ENCODE results near the gene FAM3D.
"Not testable (repeated sequence)": the region's sequence is repeated elsewhere in the genome, so short reads cannot be mapped to it uniquely, and the experiment has no call there.

Gene FAM3D, protein sequence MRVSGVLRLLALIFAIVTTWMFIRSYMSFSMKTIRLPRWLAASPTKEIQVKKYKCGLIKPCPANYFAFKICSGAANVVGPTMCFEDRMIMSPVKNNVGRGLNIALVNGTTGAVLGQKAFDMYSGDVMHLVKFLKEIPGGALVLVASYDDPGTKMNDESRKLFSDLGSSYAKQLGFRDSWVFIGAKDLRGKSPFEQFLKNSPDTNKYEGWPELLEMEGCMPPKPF

DNA sequence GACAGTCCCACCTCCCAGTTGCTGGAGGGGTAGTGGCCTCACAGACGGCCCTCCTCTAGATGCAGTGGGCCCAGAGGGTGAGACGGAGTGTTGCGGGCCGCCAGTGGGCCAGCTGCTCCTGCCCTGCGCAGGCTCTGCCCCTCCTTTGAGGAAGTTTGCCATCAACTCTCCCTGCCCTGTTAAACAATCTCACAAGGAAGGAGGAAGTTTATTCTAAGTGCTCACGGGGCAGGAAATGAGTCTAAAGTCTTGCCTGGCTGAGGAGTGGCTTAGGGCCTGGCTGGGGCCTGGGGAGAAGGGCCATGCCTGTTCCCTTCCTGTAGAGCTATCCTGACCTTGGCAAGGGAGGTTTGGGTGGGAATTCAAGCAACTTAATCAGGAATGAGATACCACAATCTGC is at the start of gene FAM3D:
Gene FAM3D, minus strand, starts transcription at position 92 of the 400 bp plus-strand sequence. CDS start 11,211 bp downstream, outside the sequence.
- peak; percentile 32 for DNase-seq

DNA sequence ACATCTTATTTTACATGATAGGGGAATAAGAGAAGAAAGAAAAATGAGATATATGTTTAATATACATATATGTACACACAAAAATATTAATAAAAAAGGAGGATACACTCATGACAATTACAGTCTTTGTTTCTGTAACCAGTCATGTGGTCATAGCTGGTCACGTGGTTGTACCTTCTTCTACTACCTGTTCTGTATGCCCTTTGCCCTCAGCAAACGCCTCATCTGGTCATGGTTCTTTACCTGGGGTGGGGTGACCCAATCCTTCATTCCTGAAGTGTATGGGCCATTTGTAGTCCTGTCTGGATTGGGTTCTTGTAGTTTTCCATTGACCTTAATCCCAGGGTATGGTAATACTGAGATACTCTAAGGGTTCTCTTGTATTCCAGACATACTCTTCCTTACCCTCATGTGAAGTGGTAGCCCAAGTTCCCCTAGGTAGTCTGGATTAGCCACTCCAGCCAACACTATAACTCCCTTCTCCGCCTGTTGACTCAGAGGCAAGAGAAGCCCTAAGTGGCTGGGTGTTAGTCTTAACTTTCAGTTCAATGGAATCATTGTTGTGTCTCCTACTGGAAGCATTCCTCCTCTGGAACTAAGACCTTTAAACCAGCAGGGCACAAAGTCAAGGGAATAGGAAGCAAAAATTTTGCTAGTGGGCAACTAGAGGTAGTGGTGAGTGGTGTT is 47.3 kb upstream of the FAM3D start:
- no peak for DNase-seq

DNA sequence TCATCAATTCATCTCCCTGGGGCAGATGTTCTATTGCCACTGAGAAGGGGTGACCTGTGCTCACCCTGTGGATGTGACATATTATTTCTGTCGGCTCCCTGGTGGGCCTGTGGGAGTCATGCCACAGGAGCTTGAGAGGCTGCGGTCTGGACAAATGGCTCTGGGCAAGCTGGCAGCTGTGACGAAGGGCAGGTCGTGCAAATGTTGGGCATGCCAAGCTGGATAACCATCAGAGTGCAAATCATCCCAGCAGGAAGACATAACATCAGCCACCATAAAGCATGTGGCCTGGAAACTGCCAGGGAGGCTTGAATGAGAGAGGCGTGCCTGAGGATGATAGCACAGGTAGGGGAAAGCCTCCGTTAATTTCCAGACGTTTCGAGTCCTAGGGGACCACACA is 45.3 kb upstream of the FAM3D start:
- no peak for DNase-seq

DNA sequence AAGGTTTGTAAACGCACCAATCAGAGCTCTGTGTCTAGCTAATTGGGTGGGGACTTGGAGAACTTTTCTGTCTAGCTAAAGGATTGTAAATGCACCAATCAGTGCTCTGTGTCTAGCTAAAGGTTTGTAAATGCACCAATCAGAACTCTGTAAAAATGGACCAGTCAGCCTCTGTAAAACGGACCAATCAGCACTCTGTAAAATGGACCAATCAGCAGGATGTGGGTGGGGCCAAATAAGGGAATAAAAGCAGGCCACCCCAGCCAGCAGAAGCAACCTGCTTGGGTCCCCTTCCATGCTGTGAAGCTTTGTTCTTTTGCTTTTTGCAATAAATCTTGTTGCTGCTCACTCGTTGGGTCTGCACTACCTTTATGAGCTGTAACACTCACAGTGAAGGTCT is 42.4 kb upstream of the FAM3D start:
- DNase-seq = not testable (repeated sequence)

DNA sequence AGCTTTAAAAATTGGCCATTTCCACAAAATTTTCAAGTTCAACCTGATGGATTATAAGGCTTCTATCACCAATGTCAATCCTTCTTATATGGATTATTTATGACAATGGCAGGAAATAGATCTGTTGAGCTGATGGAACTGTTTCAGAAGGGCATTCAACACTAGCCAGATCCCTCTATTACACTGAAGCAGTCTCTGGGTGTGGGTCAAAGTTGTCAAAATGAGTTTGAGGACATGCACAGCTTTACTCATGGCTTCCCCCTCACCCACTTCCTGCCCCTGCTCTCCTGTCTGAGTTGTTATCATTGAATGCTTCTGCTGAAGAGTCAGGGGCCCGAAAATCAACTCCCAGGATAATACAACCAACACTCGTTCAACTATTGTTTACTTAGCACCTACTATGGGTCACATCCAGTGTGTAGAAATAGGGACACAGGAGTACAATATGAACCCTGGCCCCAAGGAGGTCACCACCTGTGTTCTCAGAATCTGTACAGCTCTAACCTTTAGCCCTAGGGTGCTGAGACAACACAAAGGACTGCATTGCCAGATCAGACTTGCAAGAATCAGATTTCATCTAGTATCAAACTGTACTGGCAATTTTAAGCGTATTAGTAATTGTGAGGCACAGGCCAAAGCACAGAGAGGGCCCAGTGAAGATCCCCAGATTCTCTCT is 41.7 kb upstream of the FAM3D start:
- DNase-seq = no peak

DNA sequence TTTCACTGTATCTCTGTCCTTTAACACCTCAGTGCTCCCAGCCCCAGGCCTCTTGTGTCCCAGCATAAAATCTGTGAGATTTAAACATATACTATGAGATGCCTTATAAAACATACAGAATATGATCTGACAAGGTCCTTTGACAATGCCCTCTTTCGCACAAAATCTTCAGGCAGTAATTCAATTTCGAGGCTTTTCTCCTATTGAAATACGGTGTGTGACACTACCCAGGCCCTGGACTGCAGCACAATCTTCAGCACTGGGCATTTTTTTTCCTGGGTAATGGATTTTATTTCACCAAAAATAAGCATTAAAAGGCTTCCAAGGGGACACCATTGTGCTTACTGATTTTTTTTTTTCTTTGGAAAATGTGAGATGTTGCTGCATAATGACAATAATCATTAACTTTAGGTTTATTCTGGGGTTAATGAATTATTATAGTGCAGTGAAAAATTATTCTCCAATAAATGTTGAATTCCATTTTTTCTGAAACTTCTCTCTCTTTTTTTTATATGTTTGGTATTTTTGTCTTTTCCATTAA is 40.9 kb upstream of the FAM3D start:
- DNase-seq = no peak

DNA sequence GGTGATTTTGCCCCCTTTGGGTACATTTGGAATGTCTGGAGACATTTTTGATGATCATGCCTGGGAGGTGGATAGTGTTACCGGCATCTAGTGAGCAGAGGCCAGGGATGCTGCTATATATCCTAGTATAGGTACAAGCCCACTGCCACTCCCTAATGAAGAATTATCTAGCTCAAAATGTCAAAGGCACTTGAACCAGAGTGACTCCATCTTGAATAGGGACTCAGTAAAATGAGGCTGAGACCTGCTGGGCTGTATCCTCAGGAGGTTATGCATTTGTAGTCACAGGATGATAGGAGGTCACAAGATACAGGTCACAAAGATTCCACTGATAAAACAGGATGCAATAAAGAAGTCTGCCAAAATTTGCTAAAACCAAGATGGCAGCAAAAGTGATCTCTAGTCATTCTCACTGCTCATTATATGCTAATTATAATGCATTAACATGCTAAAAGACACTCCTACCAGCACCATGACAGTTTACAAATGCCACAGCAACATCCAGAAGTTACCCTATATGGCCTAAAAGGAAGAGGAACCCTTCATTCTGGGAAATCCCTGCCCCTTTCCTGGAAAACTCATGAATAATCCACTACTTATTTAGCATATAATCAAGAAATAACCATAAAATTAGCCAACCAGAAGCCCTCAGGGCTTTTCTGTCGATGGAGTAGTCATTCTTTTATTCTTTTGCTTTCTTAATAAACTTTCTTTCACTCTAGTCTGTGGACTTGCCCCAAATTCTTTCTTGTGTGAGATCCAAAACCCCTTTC is 40.0 kb upstream of the FAM3D start:
- DNase-seq = no peak

DNA sequence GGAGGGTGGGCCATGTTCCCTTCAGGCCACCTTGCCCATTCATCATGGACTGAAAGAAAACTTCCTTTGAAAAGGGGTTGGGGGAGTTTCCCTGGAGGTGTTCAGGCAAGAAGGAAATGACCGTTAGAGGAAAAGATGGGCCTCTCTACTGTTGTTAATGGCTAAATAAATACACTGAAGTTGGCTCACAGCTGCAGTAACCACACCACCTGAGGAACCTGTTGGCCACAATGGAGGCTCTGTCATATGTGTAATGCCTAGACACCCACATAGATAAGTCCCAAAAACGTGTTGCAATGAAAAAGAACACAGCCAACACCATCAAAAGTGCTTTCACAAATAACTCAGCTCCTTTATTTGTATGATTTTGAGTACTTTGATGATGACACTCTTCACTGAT is 38.2 kb upstream of the FAM3D start:
- DNase-seq = no peak

DNA sequence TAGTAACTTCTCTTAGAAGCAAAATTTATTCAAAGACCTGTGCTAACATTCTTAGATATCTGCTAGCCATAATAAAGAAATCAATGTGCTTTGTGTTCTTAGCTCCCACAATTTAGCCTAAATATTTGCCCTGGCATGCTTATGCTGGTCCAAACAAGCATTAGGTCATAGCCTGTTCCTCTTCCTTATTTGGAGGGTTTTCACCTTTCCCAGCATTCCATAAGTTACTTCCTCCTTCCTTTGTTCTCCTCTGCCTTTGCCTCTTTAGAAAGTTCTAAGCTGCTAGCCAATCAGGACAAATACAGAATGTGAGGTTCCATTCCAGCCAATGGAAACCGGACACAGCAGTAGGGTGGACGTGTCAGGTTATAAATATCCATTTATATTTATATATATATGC is 37.7 kb upstream of the FAM3D start:
- not testable (repeated sequence) for DNase-seq

DNA sequence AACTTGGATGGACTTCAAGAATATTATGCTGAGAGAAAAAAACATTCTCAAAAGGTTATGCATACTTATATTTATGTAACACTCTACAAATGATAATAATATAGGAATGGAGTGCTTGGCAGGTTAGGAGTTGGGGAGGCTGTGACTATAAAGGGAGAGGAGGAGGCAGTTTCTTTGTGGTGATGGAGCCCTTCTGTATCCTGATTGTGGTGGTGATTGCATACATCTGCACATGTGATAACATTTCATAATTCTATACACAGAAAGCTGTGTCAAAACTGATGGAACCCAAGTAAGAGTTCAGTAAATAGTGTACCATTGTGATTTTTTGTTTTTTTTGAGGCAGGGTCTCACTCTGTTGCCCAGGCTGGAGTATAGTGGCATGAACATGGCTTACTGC is 31.7 kb upstream of the FAM3D start:
- DNase-seq = no peak

DNA sequence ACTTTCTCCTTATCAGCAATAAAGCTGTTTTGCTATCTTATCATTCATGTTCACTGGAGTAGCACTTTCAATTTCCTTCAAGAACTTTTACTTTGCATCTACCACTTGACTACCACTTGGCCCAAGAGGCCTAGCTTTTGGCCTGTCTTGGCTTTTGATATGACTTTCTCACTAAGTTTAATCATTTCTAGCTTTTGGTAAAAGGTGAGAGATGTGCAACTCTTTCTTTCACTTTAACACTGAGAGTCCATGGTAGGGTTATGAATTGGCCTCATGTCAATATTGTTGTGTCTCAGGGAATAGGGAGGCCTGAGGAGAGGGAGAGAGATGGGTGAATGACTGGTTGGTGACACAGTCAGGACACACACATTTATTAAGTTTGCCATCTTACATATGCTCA is 31.0 kb upstream of the FAM3D start:
- no peak for DNase-seq

DNA sequence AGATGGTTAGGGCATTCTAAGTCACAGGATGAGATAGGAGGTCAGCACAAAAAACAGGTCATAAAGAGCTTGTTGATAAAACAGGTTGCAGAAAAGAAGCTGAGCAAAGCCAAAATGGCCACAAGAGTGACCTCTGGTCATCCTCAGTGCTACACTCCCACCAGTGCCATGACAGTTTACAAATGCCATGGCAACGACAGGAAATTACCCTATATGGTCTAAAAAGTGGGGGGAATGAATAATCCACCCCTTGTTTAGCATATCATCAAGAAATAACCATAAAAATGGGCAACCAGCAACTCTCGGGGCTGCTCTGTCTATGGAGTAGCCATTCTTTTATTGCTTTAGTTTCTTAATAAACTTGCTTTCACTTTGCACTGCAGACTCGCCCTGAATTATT is 30.2 kb upstream of the FAM3D start:
- DNase-seq = not testable (repeated sequence)

DNA sequence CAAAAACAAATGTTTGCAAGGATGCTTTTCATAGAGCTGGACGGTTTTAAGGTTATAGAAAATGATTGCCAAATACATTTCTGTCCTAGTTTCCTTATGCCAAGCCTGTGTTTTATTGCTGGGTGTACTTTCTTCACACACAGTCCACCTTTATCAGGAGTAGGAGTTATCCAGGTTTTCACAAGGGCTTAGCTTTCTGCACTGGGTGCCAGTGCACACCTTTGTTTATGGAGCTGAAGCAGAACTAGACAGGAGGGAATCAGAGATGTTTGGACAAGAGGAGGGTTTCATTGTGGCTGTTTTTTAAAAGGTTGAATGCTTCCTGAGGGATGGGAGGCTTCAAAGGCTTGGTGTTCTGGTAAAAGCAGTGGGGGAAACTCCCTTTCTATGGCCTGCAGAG is 29.5 kb upstream of the FAM3D start:
- DNase-seq = no peak

DNA sequence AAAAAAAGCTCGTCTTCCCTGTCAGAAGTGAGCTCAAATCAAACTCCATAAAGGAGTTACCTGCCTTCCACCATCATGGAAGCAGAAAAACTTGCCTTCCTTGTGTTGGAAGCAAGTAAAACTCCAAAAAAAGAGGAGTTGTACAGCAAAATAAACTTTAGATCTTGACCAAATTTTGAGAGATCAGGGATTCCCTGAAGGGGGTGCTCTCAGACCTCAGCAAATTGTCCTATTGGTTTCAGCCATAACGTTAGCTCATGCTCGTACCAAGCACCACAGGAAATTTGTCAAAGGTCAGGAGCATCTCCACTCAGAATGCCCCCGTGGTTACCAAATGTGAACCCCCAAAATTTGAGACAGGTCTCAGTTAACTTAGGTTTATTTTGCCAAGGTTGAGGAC is 28.7 kb upstream of the FAM3D start:
- not testable (repeated sequence) for DNase-seq

DNA sequence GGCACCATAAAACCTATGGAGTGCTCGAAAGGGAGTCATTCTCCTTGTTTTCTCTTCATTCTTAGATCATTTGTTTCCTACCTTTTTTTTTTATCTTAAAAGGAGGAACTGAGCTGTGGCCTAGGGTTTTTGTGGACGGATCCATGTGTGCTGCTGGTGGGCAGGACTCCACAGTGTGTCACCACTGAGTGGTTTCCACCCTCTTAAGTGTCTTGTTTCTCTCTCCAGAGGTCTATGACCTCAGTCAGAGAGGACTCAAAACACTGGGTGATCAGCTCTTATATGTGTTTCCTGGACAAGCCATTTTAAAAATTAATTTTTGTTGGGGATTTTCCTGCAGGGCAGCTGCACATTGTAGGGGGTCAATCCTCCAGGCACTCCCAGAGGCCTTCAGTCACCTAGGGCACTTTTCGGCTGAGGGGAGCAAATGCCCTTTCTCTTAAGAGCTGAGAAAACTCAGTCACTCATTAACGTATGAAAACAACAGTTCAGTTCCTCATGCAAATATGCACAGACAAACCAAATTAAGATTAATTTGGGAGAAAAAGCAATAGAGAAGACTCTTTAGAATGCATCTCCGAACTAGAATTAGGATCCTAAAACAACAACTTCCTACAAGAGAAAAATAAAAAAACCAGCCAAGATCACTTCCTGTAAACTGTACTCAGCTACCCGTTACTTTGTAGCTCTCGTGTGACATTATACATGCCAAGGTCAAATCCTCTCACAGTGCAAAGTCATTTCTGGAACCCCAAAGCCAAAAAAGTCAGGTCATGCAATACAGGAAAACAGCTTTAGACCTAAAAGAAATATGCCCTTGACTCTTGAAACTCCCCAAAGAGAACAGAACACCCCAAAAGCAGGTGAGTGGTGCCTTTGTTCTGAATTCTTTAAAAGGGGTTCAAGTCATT is 27.6 kb upstream of the FAM3D start:
- DNase-seq = no peak

DNA sequence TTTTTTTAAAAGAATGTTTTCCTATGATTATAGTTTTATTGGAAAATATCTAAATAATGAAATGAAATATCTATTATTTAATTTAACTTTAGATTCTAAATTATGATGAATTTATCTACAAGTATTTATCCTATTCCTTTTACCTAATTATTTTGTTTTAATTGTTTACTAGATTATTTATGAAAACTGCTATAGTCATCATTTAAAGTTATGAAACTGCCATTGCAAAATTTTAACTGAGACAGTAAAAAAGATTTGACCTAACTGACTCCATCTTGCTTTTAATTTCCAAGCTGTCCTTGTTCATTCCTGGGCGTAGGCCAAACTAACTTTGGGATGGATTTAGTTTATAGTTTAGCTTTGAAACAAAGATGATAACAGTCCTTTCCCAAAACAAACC is 25.9 kb upstream of the FAM3D start:
- no peak for DNase-seq

DNA sequence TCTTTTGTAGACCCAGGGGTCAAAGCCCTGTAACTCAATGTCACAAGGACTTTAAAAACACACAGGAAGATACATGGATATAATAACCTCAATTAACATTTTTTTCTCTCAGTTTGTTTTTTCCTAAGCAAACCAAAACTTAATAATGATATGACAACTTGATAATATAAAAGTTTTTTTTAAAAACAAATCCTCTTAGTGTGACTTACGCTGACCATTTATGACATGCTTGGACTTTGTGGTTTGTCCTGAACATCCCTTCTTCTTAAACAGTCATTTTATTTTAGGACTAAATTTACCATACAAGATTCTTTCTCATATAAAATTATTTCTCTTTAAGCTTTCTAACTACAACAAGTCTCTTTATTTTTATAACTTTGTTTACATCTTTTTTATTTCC is 25.4 kb upstream of the FAM3D start:
- DNase-seq = no peak

DNA sequence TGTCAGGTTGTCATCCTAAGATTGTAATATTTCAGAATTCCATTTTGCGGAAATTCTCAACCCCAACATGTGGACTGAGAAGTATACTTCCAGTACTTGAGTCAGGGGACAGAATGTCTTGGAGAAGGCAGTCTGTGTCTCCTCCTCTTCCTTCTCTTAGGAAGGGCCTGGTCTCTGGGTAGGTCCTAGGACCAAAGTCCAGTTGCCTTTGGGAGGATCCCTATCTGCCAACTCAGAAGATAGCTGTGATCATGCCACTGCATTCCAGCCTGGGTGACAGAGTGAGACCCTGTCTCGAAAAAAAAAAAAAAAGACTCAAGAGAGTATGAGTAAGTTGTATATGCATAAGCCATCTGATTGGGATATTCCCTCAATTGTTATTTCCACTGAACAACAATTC is 23.9 kb upstream of the FAM3D start:
- DNase-seq = no peak

DNA sequence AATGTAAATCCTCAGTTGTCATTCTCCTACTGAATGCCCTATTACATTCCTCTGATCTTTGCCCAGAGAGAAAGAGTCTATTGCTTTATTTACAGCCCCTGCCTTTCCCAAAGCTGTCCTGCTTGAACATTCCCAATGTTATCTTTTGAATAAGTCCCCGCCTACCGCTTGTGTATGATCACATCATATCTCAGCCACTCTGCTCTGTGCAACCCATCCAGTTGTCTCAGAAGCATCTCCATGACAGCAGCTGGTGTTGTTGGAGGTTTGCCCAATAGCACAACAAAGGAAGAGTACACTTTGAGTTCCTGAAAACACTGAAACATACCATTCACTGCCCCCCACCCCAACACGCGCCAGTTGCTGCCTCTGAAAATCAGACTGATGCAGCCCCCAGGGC is 22.0 kb upstream of the FAM3D start:
- no peak for DNase-seq

DNA sequence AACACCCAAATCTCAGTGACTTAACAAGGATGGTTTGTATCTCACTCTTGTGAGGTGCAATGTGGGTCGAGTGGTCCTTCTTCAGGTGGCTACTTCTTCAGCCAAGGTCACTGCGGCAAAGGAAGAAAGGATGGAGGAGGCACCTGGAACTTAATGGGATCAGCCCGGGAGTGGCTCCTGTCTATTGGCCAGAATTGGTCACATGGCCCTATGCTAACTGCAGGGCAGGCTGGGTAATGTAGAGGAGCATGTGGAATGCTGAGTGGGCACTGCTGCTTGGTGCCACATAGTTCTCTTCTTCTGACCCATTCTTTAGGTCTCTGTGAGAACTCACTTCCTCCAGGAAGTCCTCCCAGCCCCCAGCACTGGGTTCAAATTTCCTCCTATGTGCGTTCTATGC is 20.3 kb upstream of the FAM3D start:
- no peak for DNase-seq

DNA sequence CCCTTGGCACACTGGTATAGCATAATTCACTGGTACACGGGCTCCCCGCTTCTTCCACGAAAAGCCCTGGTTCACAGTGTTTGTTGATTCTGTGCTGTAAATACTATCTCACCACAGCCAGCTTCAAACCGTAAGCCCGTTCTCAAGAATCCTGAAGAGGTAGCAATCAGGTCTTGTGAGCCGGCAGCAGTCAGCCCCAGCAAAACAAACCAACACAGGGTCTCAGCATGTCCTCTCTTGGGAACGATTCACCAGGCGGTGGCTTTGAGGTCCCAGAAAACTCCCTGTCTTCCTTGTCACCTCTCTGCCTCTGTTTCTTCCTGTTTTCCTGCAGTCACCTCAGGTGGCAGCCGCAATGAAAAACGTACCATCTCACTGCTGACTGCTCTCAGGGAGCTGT is 19.1 kb upstream of the FAM3D start:
- DNase-seq = no peak

DNA sequence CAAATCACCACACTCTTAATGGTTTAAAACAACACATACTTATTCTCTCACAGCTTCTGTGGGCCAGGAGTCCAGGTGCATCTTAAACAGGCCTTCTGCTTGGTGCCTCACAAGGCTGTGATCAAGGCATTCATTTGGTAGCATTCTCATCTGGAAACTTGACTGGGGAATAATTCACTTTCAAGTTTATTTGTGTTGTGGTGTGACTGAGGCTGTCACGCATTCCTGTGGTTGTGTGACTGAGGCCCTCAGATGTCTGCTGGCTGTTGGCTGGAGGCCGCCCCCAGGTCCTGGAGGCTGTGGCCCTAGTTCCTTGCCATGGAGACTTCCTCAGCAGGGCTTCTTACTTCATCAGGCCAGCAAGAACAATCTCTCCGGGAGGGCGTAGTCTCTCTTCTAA is 16.9 kb upstream of the FAM3D start:
- peak; percentile 78 for DNase-seq

All from islet precursor cell (in vitro differentiated cells).